ENCODE data around the gene IL4R.
"Not testable (repeated sequence)": the region's sequence is repeated elsewhere in the genome, so short reads cannot be mapped to it uniquely, and the experiment has no call there.

The IL4R gene

GRCh38 chr16:27404163-27404823, 90.5 kb downstream of the IL4R start:
- DNase-seq (ENCODE audit: low read depth) = no peak

- DNase-seq (ENCODE audit: low read depth) = no peak
These were observed 92.0 kb downstream of the IL4R start for GRCh38 chr16:27405546-27406451.

- DNase-seq (ENCODE audit: low read depth) = no peak
These were observed 92.8 kb downstream of the IL4R start for GRCh38 chr16:27406511-27407128.

GRCh38 chr16:27407133-27407532, 93.4 kb downstream of the IL4R start:
- DNase-seq (ENCODE audit: low read depth) = no peak

- DNase-seq (ENCODE audit: low read depth) = no peak
These were observed 94.3 kb downstream of the IL4R start for GRCh38 chr16:27408012-27408601.

GRCh38 chr16:27408602-27409031, 94.8 kb downstream of the IL4R start:
- DNase-seq (ENCODE audit: low read depth) = no peak

GRCh38 chr16:27409958-27410357, 96.2 kb downstream of the IL4R start:
- not testable (repeated sequence) for DNase-seq (ENCODE audit: low read depth)

GRCh38 chr16:27410761-27411160, 97.0 kb downstream of the IL4R start:
- DNase-seq (ENCODE audit: low read depth) = no peak

- no peak for DNase-seq (ENCODE audit: low read depth)
These were observed 100.2 kb downstream of the IL4R start for GRCh38 chr16:27413956-27414355.
